Activated CD8-positive, alpha-beta memory T cell treated with anti-CD3 and anti-CD28 coated beads, Interleukin-2, amount 50 U/mL, for 1 hour (primary cell): ENCODE results near the gene ANTXRL.
"Not testable (repeated sequence)": the region's sequence is repeated elsewhere in the genome, so short reads cannot be mapped to it uniquely, and the experiment has no call there.

Source experiments
- DNase-seq: peaks from one replicate; pipeline ENCODE4 v3.0.0-alpha.2; 2020; ENCODE audit errors: extremely low read depth

Gene ANTXRL

GRCh38 chr10:46273506-46274477 is 13.0 kb upstream of the ANTXRL start:
- DNase-seq = no peak

DNA sequence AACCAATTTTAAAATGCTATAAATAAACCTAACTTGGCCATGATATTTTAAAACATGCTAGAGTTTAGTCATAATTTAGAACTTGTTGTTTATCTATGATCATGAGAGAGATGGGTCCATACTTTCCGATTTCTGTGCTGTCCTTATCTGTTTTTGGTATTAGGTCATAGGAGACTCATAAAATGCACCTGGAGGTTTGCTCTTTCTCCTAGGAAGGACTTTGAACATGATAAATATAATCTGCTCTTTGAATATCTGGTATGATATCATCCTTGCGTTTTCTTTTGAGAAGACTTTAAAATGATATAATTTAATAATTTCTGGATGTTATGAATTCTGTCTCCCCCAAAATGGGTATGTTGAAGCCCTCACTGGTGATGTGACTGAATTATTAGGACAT is 9.0 kb upstream of the ANTXRL start:
- DNase-seq = no peak

DNA sequence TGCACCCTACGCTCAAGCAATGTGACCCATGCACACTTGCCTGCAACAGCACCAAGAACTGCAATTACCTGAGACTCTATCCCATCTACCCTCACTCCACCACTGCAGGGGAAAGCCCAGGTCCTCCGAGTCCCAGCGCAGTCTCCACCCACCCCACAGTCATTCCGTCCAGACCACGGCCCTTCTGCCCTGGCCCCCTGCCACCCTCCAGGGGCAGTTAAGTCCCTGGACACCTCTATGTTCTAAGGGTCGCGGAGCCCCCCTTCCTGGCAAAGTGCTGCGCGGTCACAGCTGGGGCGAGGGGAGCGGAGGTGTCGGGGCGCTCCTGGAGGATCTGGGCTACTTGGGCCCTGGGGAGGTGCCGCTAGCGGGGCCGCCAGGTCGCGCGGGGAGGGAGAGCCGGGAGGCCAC is 4.4 kb upstream of the ANTXRL start:
- not testable (repeated sequence) for DNase-seq

- DNase-seq = no peak
These were observed 3.8 kb upstream of the ANTXRL start for GRCh38 chr10:46282842-46283574.

DNA sequence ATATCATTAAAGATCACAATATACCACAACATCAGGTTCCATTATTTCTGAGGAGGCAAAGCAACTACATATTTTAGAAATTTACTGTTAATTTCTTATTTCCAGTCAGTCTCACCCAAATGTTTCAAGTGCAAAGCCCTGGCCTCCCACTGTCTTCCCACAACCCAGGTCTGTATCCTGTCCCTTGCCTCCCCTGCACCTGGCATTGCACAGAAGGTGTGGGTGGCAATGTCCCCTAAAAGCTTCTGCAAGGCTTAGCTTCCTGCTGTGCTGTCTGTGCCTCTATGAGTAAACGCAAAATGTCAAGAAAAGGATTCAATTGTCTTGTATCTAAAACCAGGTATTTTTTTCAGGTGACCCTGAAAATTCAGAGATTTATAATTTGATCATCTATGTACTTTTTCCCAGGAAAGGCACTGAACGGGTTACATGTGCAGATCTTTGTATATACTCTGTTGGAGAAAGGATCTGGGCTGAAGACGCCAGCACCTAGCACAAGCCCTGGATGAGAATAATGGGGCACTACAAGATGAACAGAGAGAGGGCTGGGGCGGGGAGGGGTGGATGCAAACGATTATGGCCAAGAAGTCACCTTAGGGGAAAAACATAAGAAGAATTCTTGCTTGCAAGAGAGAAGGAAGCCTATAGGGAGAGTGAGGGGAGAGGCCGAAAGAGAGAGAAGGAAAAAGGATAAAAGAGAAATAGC is 3.1 kb upstream of the ANTXRL start:
- DNase-seq = no peak

DNA sequence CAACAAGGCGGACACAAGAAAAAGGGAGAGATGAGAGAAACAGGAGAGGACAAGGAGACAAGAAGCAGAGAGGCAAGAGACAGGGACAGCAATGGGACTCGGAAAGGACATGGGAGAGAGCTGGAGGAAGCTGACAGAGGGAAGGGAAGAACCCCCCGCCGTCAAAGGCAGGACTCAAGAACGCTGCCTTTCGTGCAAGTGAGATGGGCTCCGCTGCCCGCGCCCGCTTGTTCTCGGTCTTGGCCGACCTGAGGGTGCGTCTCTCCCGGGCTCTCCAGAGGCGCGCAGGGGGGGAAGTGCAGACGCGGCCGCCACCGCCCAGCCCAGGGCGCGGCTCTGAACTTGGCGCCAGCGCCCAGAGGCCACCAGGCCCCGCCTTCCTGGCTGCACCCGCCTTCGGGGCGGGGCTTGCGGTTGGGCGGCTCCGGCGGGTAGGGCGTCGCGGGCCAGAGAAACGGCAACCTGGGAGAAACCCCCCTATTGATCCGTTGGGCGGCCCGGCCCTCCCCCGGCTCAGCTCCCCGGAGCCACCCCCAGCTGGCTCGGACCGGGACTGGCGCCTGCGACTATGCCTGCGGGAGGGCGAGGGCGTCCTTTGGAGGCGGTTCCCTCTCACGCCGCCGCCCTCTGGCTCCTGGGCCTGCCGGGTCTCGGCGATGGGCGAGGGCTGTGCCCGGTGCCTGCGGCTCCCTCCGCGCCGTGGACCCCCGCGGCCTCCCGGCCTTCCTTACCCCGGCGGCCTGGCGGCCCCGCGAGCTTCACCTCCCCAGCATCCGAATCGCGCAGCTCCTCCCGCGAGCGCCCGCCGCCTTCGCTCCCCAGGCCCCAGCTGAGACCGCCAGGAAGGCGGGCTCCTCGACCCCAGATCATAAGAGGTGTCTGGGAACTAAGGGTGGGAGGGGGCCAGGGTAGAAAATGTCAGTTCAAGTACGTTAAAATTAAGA is 2.2 kb upstream of the ANTXRL start:
- DNase-seq = peak; percentile 21

GRCh38 chr10:46285300-46285699 is 1.5 kb upstream of the ANTXRL start:
- no peak for DNase-seq

DNA sequence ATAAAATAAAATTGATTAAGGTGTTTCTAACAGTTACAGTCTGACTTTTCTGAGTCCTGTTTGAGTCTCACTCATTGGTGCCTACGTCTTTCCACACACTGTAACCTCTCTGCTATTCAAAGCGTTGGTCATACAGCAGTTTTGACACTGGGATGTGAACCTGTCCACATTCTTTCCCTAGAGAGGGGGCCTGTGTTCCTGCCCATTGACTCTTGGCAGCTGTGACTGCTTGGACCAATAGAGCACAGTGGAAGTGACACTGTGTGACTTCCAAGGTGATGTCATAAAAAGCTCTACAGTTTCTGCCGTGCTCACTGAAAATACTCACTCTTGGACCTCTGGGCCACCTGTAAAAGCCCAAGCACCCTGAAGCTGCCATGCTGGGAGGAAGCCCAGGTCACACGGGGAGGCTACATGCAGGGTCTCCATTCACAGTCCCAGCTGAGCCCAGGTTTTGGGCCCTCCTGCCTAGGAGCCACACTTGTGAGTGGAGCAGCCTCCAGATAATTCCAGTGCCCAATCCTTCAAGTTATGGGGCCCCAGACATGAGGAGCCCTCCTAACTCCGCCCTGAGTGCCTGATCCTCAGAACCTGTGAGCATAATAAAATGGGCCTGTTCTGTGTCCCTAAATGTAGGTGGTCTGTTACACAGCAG is 704 bp upstream of the ANTXRL start:
- DNase-seq = no peak

DNA sequence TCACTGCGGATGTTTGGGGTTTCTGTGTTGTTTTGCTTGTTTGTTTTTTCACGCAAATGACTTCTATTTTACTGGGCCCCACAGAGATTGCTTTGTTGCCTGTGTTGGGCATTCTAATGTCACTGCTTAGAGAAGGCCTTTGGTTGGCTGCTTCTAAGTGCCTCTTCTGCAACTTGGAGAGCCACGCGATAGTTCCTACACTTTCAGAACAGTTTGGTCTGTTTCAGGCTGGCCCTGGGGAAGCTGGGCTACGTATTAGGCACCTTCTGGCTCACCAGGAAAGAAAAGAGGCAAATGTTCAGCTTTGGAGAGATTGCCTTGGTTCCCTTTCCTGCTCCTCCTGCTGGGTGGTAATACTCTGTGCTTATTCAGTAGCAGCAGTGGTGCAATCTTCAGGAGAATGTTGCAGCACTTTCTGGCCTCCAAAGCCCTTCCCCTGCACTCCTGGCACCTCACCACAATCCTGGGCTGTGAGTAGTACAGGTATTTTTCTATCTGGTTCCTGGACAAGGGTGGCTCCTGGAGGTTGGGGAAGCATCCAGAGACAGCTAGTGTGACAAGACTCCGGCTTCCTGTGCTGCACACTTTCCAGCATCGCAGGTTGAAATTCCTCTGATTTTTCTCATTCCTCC is 1.2 kb downstream of the ANTXRL start:
- no peak for DNase-seq

- DNase-seq = no peak
These were observed 1.9 kb downstream of the ANTXRL start for GRCh38 chr10:46288601-46289206.

DNA sequence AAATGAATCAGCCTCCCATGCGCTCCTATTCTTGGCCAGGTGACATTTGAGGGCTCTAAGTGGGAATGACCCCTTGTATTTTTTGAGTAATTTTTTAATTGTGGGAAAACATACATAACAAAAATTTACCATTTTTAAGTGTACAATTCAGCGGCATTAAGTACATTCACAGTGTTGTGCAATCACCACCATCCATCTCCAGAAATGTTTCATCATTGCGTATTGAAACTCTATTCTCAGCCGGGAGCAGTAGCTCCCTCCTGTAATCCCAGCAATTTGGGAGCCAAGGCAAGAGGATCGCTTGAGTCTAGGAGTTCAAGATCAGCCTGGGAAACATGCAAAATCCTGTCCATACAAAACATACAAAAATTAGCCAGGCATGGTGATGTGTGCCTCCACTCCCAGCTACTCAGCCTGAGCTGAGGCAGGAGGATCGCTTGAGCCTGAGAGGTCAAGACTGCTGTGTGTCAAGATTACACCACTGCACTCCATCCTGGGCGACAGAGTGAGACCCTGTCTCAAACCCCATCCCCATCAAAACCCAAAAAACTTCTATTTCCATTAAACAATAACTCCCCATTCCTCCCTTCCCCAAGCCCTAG is 2.5 kb downstream of the ANTXRL start:
- no peak for DNase-seq

DNA sequence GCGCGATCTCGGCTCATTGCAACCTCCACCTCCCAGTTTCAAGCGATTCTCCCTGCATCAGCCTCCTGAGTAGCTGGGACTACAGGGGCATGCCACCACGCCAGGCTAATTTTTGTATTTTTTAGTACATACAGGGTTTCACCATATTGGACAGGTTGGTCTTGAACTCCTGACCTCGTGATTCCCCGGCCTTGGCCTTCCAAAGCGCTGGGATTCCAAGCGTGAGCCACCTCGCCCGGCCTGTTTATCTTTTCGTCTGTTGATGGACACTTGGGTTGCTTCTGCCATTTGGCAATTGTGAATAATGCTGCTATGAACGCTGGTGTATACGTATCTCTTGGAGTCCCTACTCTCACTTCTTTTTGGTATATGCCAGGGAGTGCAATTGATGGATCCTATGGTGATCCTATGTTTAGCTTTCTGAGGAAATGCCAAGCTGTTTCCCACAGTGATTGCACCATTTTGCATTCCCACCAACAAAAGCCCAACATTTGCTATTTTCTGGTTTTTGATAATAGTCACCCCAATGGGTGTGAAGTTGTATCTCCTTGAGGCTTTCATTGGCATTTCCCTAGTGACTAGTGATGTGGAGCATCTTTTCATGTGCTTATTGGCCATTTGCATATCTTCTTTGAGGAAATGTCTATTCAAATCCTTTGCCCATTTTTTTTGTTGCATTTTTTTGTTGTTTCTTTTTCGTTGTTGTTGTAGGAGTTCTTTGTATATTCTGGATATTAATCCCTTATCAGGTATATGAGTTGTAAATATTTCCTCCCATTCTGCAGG is 3.5 kb downstream of the ANTXRL start:
- DNase-seq = no peak

DNA sequence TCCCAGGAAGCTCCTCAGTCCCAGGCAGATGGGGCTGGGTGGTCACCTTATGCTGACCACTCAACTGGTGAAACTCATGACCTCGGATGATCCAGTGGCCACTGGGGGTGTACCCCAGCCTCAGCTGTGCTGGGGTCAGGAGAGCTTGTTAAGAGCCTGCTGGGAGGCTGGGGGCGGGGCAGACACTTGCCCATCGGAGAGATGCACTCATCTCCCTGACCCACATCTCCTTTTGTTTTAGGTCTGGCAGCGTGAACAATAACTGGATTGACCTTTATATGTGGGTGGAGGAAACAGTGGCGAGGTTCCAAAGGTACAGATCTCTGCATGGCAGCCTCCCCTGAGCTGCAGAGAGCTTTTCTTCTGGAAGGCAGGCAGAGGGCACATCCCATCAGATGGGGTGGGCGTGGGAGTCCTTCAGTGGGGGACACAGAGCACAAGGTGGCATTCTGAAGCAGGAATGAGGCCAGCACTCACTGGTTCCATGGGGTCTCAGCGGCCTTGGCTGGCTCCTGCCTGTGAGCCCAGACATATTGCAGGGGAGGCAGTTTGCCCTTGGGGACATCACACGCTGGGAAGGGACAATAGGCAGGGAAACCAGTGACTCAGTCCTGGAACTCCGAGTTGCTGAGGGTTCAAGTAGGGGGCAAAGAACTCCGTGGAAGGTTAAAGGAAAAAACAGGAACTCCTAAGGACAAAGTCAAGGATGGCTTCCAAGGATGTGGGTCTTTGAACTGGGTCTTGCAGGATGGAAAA is 5.2 kb downstream of the ANTXRL start:
- DNase-seq = no peak

DNA sequence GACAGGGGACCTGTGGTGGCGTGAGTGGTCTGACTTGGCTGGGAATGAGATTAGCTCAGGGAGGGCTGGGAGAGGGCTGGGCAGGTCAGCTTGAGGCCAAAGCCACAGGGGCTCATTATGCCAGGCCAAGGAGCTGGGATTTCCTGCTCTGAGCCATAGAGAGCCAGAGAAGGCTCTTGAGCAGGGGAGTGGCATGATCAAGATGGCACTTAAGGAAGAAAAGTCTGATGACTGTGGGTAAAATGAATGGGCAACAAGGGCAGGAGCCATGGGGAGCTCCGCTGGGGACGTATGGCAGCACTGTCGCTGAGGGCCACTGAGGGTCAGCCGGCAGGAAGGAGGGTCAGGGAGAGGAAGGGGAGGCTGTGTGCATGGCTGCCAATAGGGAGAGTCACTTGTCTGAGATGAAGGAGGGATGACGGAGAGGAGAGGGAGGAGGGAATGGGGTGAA is 5.8 kb downstream of the ANTXRL start:
- DNase-seq = no peak

DNA sequence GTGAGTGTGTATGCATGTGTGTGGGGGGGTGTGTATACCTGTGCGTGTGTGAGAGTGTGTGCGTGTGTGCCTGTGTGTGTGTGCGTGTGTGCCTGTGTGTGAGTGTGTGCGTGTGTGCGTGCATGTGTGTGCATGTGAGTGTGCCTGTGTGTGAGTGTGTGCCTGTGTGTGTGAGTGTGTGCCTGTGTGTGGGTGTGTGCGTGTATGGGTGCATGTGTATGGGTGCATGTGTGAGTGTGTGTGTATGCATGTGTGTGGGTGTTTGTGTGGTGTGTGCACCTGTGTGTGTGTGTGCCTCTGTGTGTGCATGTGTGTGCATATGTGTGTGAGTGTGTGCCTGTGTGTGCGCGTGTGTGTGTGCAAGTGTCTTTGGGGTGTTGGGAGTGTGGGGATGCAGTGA is 6.4 kb downstream of the ANTXRL start:
- DNase-seq = no peak

- no peak for DNase-seq
These were observed 7.2 kb downstream of the ANTXRL start for GRCh38 chr10:46293832-46294640.
